PC-9 (cell line): ENCODE measurements around the gene TMCO4.

Experiments
- CTCF ChIP-seq: fragments of 200-600 bp; sonication (generic); conservative IDR thresholded peaks from 2 replicates; pipeline ENCODE4 v1.6.1; 2017; ENCODE audit warnings: mixed run types, antibody characterized with exemption, mild to moderate bottlenecking, moderate library complexity
- EZH2 ChIP-seq: fragments of 200-600 bp; sonication (generic); IDR thresholded peaks from 2 replicates; pipeline ENCODE4 v1.8.0; 2017; ENCODE audit warnings: antibody characterized with exemption, low read depth

- TF ChIP-seq CTCF (no peak), EZH2 (no peak)
These were observed 60.1 kb downstream of the TMCO4 start for GRCh38 chr1:19739628-19740027.
